GM19099 (cell line): Measurements from ENCODE around the gene RASAL2.

Experiments
- POLR2A ChIP-seq: IDR thresholded peaks from 3 replicates; pipeline ENCODE4 v1.6.1; 2011; ENCODE audit warnings: low read depth; ENCODE audit not compliant: insufficient read length; ENCODE audit errors: extremely low read depth

Gene RASAL2

GRCh38 chr1:178477841-178478240 lies 383.9 kb downstream of the RASAL2 start:
- TF ChIP-seq POLR2A = no peak

GRCh38 chr1:178483251-178483957 lies 389.5 kb downstream of the RASAL2 start:
- TF ChIP-seq POLR2A = no peak

GRCh38 chr1:178484698-178485225 lies 390.9 kb downstream of the RASAL2 start:
- no peak for TF ChIP-seq POLR2A

GRCh38 chr1:178485541-178485981 lies 391.7 kb downstream of the RASAL2 start:
- no peak for TF ChIP-seq POLR2A

GRCh38 chr1:178486100-178487069 lies 392.5 kb downstream of the RASAL2 start:
- TF ChIP-seq POLR2A = no peak

GRCh38 chr1:178487070-178487615 lies 393.2 kb downstream of the RASAL2 start:
- no peak for TF ChIP-seq POLR2A

GRCh38 chr1:178488393-178488792 lies 394.5 kb downstream of the RASAL2 start:
- TF ChIP-seq POLR2A = no peak

- TF ChIP-seq POLR2A = no peak
Observed at GRCh38 chr1:178489399-178489798, 395.5 kb downstream of the RASAL2 start.

- TF ChIP-seq POLR2A = no peak
Observed at GRCh38 chr1:178490136-178490535, 396.2 kb downstream of the RASAL2 start.

- no peak for TF ChIP-seq POLR2A
Observed at GRCh38 chr1:178490967-178491366, 397.1 kb downstream of the RASAL2 start.

- no peak for TF ChIP-seq POLR2A
Observed at GRCh38 chr1:178491721-178492120, 397.8 kb downstream of the RASAL2 start.

GRCh38 chr1:178492341-178492740 lies 398.4 kb downstream of the RASAL2 start:
- no peak for TF ChIP-seq POLR2A

- no peak for TF ChIP-seq POLR2A
Observed at GRCh38 chr1:178493301-178493741, 399.4 kb downstream of the RASAL2 start.

GRCh38 chr1:178494569-178494971 lies 400.7 kb downstream of the RASAL2 start:
- TF ChIP-seq POLR2A = no peak

GRCh38 chr1:178495158-178495557 lies 401.3 kb downstream of the RASAL2 start:
- TF ChIP-seq POLR2A = no peak
